ENCODE results near the gene MSL3. TPM values are rescaled to one million over a fixed set of nuclear protein-coding genes. Genes with fewer than 3 reads are reported as not detected.
A peak's percentile ranks its signal among the peaks of the same experiment; 100 is the strongest.

MSL3 gene
- total RNA-seq, 6 donors from 2014 or later, result 24.6 to 37.7 (median 31.3) TPM

DNA sequence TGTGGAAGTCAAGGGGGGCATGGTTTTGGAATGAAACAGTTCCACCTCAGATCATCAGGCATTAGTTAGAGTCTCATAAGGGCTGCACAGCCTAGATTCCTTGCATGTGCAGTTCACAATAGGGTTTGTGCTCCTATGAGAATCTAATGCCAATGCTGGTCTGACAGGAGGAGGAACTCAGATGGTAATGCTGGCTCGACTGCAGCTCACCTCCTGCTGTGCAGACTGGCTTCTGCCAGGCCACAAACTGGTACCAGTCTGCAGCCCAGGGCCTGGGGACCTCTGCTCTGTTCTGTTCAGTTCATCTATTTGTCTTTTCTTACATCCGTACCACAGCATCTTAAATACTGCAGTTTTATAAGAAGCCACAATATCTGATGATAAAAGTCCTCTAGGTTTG is 12.2 kb upstream of the MSL3 start:
- H3K27ac ChIP-seq, result no peak overlapping the region
- H3K9me3 ChIP-seq, result no peaks in the 10 kb centered on the region
- no peak for TF ChIP-seq POLR2AphosphoS5 (IDR thresholded peaks at IDR 0.05)
- TF ChIP-seq, protein P1, sequence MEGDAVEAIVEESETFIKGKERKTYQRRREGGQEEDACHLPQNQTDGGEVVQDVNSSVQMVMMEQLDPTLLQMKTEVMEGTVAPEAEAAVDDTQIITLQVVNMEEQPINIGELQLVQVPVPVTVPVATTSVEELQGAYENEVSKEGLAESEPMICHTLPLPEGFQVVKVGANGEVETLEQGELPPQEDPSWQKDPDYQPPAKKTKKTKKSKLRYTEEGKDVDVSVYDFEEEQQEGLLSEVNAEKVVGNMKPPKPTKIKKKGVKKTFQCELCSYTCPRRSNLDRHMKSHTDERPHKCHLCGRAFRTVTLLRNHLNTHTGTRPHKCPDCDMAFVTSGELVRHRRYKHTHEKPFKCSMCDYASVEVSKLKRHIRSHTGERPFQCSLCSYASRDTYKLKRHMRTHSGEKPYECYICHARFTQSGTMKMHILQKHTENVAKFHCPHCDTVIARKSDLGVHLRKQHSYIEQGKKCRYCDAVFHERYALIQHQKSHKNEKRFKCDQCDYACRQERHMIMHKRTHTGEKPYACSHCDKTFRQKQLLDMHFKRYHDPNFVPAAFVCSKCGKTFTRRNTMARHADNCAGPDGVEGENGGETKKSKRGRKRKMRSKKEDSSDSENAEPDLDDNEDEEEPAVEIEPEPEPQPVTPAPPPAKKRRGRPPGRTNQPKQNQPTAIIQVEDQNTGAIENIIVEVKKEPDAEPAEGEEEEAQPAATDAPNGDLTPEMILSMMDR (IDR thresholded peaks at IDR 0.05), result no peak
- no peak for TF ChIP-seq EP300 (IDR thresholded peaks at IDR 0.05)
- TF ChIP-seq POLR2A (IDR thresholded peaks at IDR 0.05), result no peak
- 66 to 86% methylated on average over 2 of the region's 2 CpGs for WGBS, 2 donors
- no peak for ATAC-seq (ENCODE audit: low FRiP score in 2 of 2)
- DNase-seq, result no peak
- H3K4me1 ChIP-seq, result no peaks in the 10 kb centered on the region
- H3K36me3 ChIP-seq, result no peaks in the 10 kb centered on the region
- H3K4me3 ChIP-seq, result no peak overlapping the region
- no peaks in the 10 kb centered on the region for H3K27me3 ChIP-seq

GRCh38 chrX:11750046-11750445 is 8.0 kb upstream of the MSL3 start:
- no peaks in the 10 kb centered on the region for H3K36me3 ChIP-seq
- H3K27ac ChIP-seq, result peak overlapping the region in 1 of 4 donors; percentile 32
- no peak for DNase-seq
- no peak overlapping the region for H3K4me3 ChIP-seq
- 40 to 57% methylated on average over 4 of the region's 4 CpGs for WGBS, 2 donors
- no peak for ATAC-seq (ENCODE audit: low FRiP score in 2 of 2)
- H3K4me1 ChIP-seq, result no peaks in the 10 kb centered on the region
- TF ChIP-seq POLR2A (IDR thresholded peaks at IDR 0.05) (no peak), EP300 (IDR thresholded peaks at IDR 0.05) (peak in 1 of 4 donors; percentile 20)
- H3K27me3 ChIP-seq, result no peaks in the 10 kb centered on the region
- H3K9me3 ChIP-seq, result no peaks in the 10 kb centered on the region

DNA sequence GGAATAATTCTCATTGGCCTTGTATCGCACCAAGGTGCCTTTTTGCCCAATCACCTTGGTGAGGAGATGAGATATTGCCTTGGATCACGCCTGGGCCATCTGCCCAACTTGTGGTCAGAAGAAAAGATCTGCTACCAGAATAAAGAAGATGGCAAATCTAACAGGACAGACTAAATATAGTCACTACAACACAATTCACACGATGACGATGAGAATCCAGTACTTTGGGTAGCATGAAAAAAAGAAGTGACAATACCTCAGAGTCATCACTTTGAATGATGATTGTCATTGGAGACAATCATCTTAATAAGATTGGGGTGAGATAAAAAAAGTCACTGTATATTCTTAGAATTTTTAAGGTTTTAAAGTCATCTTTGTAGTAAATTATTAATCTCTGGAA is 7.3 kb upstream of the MSL3 start:
- no peak overlapping the region for H3K4me3 ChIP-seq
- peak overlapping the region in 2 of 4 donors; percentile 25 to 32 for H3K27ac ChIP-seq
- H3K27me3 ChIP-seq, result no peaks in the 10 kb centered on the region
- no peaks in the 10 kb centered on the region for H3K4me1 ChIP-seq
- 90 to 92% methylated on average over 4 of the region's 4 CpGs for WGBS, 2 donors
- H3K9me3 ChIP-seq, result no peaks in the 10 kb centered on the region
- no peaks in the 10 kb centered on the region for H3K36me3 ChIP-seq
- no peak for ATAC-seq (ENCODE audit: low FRiP score in 2 of 2)
- TF ChIP-seq, protein P1 (IDR thresholded peaks at IDR 0.05), result no peak
- no peak for TF ChIP-seq POLR2AphosphoS5 (IDR thresholded peaks at IDR 0.05)
- no peak for DNase-seq

- Histone ChIP-seq H3K27me3 (no peaks in the 10 kb centered on the region), H3K27ac (no peak overlapping the region), H3K4me3 (no peak overlapping the region), H3K36me3 (no peaks in the 10 kb centered on the region), H3K4me1 (no peaks in the 10 kb centered on the region), H3K9me3 (no peaks in the 10 kb centered on the region)
- DNase-seq (no peak), ATAC-seq (ENCODE audit: low FRiP score in 2 of 2) (no peak)
- no peak for TF ChIP-seq POLR2AphosphoS5 (IDR thresholded peaks at IDR 0.05)
- TF ChIP-seq POLR2A (IDR thresholded peaks at IDR 0.05), result no peak
- TF ChIP-seq, protein P1 (IDR thresholded peaks at IDR 0.05), result no peak
- no peak for TF ChIP-seq EP300 (IDR thresholded peaks at IDR 0.05)
Observed at GRCh38 chrX:11751261-11751660, 6.8 kb upstream of the MSL3 start.

DNA sequence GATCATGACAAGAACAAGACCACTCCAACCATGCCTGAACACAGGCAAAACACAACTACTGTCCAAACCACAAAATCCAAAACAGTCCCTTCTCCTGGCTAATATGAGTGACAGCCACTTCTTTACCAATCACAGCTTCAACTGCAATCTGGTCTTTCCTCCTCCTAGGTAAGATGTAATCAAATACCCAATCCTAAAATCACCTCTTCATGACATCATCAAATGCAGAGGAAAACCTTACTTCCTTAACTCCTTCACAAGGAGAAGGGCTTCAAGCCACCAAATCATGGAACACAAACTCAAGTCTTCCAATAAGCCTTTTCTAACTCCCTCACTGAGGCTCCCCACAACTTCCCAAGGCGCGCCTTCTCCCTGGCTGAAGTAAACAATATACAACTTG is 4.4 kb upstream of the MSL3 start:
- TF ChIP-seq EP300 (IDR thresholded peaks at IDR 0.05) (no peak), POLR2AphosphoS5 (IDR thresholded peaks at IDR 0.05) (no peak), POLR2A (IDR thresholded peaks at IDR 0.05) (no peak)
- TF ChIP-seq, protein P1 (IDR thresholded peaks at IDR 0.05), result no peak
- ATAC-seq (ENCODE audit: low FRiP score in 2 of 2), result no peak
- H3K9me3 ChIP-seq, result no peaks in the 10 kb centered on the region
- H3K4me3 ChIP-seq, result no peak overlapping the region
- H3K27ac ChIP-seq, result no peak overlapping the region
- WGBS, 2 donors, result 89 to 100% methylated on average over 2 of the region's 2 CpGs
- DNase-seq, result no peak
- no peaks in the 10 kb centered on the region for H3K36me3 ChIP-seq
- H3K27me3 ChIP-seq, result no peaks in the 10 kb centered on the region
- H3K4me1 ChIP-seq, result peaks cover 0 to 6% (median 0%) of the 10 kb centered on the region in 4 donors

Measured in upper lobe of left lung (tissue), 6 donors.